ENCODE measurements around the gene MOK.
A peak's percentile ranks its signal among the peaks of the same experiment; 100 is the strongest.

Gene MOK

DNA sequence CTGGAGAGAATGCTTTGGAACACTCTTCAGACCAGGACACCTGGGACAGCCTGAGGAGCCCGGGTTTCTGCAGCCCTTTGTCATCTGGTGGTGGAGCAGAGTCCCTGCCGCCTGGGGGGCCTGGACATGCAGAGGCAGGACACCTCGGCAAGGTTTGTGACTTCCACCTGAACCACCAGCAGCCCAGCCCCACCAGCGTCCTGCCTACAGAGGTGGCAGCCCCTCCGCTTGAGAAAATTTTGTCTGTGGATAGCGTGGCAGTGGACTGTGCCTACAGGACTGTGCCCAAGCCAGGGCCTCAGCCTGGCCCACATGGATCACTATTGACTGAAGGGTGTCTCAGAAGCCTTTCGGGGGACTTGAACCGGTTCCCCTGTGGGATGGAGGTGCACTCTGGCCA, 36.6 kb upstream of the MOK start:
- Histone ChIP-seq H3K9me3 (no peaks in the 10 kb centered on the region), H3K36me3 (peaks cover 89% of the 10 kb centered on the region), H3K27me3 (no peaks in the 10 kb centered on the region), H3K4me1 (ENCODE audit: control insufficient read depth in 1 of 2, insufficient read depth in 1 of 2, low read depth in 1 of 2, low read length in 1 of 2) (no peaks in the 10 kb centered on the region), H3K4me3 (ENCODE audit: low read depth in 1 of 2, low read length in 1 of 2) (no peak overlapping the region), H3K27ac (no peak overlapping the region)
- TF ChIP-seq, protein P1, sequence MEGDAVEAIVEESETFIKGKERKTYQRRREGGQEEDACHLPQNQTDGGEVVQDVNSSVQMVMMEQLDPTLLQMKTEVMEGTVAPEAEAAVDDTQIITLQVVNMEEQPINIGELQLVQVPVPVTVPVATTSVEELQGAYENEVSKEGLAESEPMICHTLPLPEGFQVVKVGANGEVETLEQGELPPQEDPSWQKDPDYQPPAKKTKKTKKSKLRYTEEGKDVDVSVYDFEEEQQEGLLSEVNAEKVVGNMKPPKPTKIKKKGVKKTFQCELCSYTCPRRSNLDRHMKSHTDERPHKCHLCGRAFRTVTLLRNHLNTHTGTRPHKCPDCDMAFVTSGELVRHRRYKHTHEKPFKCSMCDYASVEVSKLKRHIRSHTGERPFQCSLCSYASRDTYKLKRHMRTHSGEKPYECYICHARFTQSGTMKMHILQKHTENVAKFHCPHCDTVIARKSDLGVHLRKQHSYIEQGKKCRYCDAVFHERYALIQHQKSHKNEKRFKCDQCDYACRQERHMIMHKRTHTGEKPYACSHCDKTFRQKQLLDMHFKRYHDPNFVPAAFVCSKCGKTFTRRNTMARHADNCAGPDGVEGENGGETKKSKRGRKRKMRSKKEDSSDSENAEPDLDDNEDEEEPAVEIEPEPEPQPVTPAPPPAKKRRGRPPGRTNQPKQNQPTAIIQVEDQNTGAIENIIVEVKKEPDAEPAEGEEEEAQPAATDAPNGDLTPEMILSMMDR (IDR thresholded peaks at IDR 0.05) = no peak

DNA sequence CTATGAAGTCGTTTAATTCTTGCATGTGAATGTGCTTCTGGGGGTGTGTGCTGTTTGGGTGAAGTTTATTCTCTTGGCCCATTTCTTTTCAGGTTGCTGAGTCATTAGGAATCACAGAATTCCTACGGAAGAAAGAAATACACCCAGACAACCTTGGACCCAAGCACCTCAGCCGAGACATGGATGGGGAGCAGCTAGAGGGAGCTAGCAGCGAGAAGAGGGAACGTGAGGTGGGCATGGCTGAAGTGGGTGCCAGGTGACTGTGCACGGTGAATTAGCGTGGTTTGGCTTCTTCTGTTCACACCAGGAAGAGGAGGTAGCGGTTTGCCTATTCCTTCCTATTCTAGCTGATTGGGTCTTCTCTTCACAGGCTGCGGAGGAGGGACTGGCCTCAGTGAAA, 33.8 kb upstream of the MOK start:
- Histone ChIP-seq H3K4me1 (ENCODE audit: control insufficient read depth in 1 of 2, insufficient read depth in 1 of 2, low read depth in 1 of 2, low read length in 1 of 2) (peaks cover 7 to 10% of the 10 kb centered on the region in 2 experiments), H3K9me3 (no peaks in the 10 kb centered on the region), H3K27ac (no peak overlapping the region), H3K4me3 (ENCODE audit: low read depth in 1 of 2, low read length in 1 of 2) (no peak overlapping the region), H3K27me3 (no peaks in the 10 kb centered on the region), H3K36me3 (peaks cover 68% of the 10 kb centered on the region)
- TF ChIP-seq, protein P1 (IDR thresholded peaks at IDR 0.05) = no peak

DNA sequence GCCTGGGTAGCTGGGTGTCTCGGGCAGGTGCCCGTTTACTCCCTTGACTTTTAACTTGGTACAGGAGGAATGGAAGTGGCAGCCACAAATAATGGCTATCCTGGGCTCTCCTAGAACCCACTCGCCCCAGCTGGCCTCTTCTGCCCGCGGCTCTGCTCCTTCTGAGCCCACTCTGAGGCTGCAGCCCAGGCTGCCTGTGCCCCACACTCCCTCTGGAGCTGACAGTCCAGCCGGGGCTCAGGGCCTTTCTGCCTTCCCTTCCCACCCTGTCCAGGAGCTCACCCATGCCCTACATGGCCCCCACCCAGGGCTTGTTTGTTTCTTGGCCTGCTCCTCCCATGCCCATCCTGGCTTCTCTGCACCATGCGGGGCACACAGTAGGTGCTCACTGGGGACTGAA, 30.2 kb upstream of the MOK start:
- Histone ChIP-seq H3K27ac (no peak overlapping the region), H3K4me1 (ENCODE audit: control insufficient read depth in 1 of 2, insufficient read depth in 1 of 2, low read depth in 1 of 2, low read length in 1 of 2) (peaks cover 17 to 20% of the 10 kb centered on the region in 2 experiments), H3K36me3 (peaks cover 45% of the 10 kb centered on the region), H3K27me3 (no peaks in the 10 kb centered on the region), H3K9me3 (no peaks in the 10 kb centered on the region), H3K4me3 (ENCODE audit: low read depth in 1 of 2, low read length in 1 of 2) (no peak overlapping the region)
- TF ChIP-seq, protein P1 (IDR thresholded peaks at IDR 0.05) = no peak

DNA sequence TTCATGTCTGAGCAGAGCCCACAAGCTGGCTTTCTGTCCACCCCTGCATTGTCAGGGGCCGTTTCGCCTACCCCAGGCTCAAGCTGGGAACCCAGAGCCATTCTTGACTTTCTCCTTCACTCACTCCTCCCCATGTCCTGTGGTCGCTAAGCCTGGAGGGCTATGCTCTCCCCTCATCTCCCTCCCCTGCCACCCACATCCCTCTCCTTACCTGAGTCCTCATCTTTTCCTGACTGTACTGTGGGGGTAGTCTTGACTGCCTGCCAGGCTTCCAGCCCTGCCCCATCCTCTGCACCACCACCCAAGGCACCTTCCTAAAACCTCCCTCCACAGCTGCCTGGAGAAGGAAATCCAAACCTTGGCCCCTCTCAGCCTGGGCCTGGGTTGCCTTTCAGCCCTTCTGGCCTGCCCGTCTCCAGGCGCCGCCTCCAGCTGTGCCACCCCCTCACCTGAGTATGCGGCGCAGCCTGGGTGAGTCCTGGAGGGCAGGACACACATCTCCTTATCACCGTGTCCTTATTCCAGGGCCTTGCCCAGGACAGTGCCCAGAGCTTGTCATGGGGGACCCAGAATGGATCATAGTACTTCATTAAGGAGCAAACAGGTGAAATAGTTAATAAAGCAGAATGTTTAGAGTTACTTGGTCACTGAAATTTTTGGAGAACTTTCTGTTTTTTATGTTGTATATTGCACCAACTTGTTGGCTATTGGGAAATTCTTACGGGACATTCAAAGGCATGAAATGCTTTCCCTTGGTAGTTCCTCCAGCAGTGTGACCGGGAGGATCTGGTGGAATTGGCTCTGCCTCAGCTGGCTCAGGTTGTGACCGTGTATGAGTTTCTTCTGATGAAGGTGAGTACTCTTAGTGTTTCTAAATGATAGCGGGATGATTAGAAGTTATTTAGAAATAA, 29.1 kb upstream of the MOK start:
- Histone ChIP-seq H3K9me3 (no peaks in the 10 kb centered on the region), H3K36me3 (peaks cover 39% of the 10 kb centered on the region), H3K27me3 (no peaks in the 10 kb centered on the region), H3K27ac (peak overlapping the region; percentile 73), H3K4me1 (ENCODE audit: control insufficient read depth in 1 of 2, insufficient read depth in 1 of 2, low read depth in 1 of 2, low read length in 1 of 2) (peaks cover 17 to 20% of the 10 kb centered on the region in 2 experiments), H3K4me3 (ENCODE audit: low read depth in 1 of 2, low read length in 1 of 2) (no peak overlapping the region)
- TF ChIP-seq, protein P1 (IDR thresholded peaks at IDR 0.05) = no peak

DNA sequence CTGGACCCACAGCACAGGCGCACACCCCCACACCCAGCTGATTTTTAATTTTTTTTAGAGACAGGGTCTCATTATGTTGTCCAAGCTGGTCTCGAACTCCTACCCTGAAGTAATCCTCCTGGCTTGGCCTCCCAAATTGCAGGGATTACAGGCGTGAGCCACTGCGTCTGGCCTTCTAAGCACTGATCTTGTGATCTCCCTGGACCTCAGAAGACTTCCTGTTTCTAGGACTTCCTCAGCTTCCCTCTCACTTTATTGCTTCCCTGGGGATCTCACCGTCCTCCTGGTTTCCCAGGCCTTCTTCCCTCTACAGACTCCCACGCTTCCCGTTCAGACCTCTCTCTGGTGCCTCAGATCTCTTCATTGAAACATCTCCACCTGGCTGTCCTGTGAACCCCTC, 28.4 kb upstream of the MOK start:
- H3K9me3 ChIP-seq = no peaks in the 10 kb centered on the region
- H3K4me1 ChIP-seq (ENCODE audit: control insufficient read depth in 1 of 2, insufficient read depth in 1 of 2, low read depth in 1 of 2, low read length in 1 of 2) = peaks cover 17 to 20% of the 10 kb centered on the region in 2 experiments
- H3K36me3 ChIP-seq = peaks cover 32% of the 10 kb centered on the region
- peak overlapping the region; percentile 73 for H3K27ac ChIP-seq
- no peaks in the 10 kb centered on the region for H3K27me3 ChIP-seq
- TF ChIP-seq, protein P1 (IDR thresholded peaks at IDR 0.05) = no peak
- H3K4me3 ChIP-seq (ENCODE audit: low read depth in 1 of 2, low read length in 1 of 2) = no peak overlapping the region
